ENCODE measurements around the gene GAGE12E.
"Not testable (repeated sequence)": the region's sequence is repeated elsewhere in the genome, so short reads cannot be mapped to it uniquely, and the experiment has no call there.

- TF ChIP-seq CTCF, EP300 (IDR thresholded peaks at IDR 0.05): not testable (repeated sequence)
Observed at GRCh38 chrX:49541433-49541832, 9.7 kb upstream of the GAGE12E start, which contains the start of gene GAGE12D.

Data from suprapubic skin (tissue), 3 donors.